HepG2 (cell line): Measurements from ENCODE around the gene GBGT1. TPM values are rescaled to one million over a fixed set of nuclear protein-coding genes. Genes with fewer than 3 reads are reported as not detected.

Source experiments
- AGO1 ChIP-seq: fragments of 200-400 bp; formaldehyde crosslinking; IDR thresholded peaks from 2 replicates; pipeline ENCODE4 v1.6.1; 2017; ENCODE audit warnings: mild to moderate bottlenecking, low read depth, low read length, moderate library complexity; ENCODE audit not compliant: poor library complexity, severe bottlenecking
- AGO2 ChIP-seq: fragments of 200-400 bp; formaldehyde crosslinking; optimal IDR thresholded peaks from 2 replicates; pipeline ENCODE3; 2017; ENCODE audit warnings: mild to moderate bottlenecking, low read depth, low read length, moderate library complexity
- CAMTA2 ChIP-seq: sonication (generic); formaldehyde crosslinking; IDR thresholded peaks from 2 replicates; pipeline ENCODE4 v1.4.0; 2020; ENCODE audit warnings: mild to moderate bottlenecking, missing genetic modification reagents, borderline replicate concordance
- CREB1 ChIP-seq, 2 experiments: fragments of 450-650 bp in 1 of 2; IDR thresholded peaks; 2 replicates each; pipeline ENCODE4 v1.6.1; 2016 to 2017; ENCODE audit warnings: control low read depth in 1 of 2, mild to moderate bottlenecking in 1 of 2, missing compliant biosample characterization in 1 of 2, missing genetic modification characterization in 1 of 2
- HNRNPLL ChIP-seq: fragments of 200-400 bp; formaldehyde crosslinking; IDR thresholded peaks from 2 replicates; pipeline ENCODE4 v1.6.1; 2017; ENCODE audit warnings: mild to moderate bottlenecking, low read depth, low read length; ENCODE audit not compliant: poor library complexity, severe bottlenecking
- KDM4B ChIP-seq: sonication (generic); formaldehyde crosslinking; IDR thresholded peaks from 2 replicates; pipeline ENCODE4 v1.4.0; 2020; ENCODE audit warnings: missing genetic modification reagents
- KDM5B ChIP-seq: sonication (generic); formaldehyde crosslinking; IDR thresholded peaks from 2 replicates; pipeline ENCODE4 v1.4.0; 2020; ENCODE audit warnings: missing genetic modification reagents, mild to moderate bottlenecking, borderline replicate concordance
- KLF6 ChIP-seq: IDR thresholded peaks from 2 replicates; pipeline ENCODE4 v1.8.0; 2016; ENCODE audit warnings: missing biosample characterization, missing genetic modification reagents
- NONO ChIP-seq, 2 experiments: fragments of 450-650 bp in 1 of 2; sonication (generic) in 1 of 2; formaldehyde crosslinking in 1 of 2; IDR thresholded peaks in 1 of 2; conservative IDR thresholded peaks in 1 of 2; 2 replicates each; pipeline versions ENCODE4 v1.6.1 to v1.8.0; 2017 to 2022; ENCODE audit warnings: mild to moderate bottlenecking in 1 of 2, missing genetic modification reagents in 1 of 2, moderate library complexity in 1 of 2
- NR2F1 ChIP-seq, 2 experiments: fragments of 450-650 bp in 1 of 2; formaldehyde crosslinking in 1 of 2; IDR thresholded peaks; 2 replicates each; pipeline versions ENCODE4 v1.5.0 to v1.6.1; 2016 to 2020; ENCODE audit warnings: mild to moderate bottlenecking in 1 of 2, missing compliant biosample characterization in 1 of 2, missing genetic modification reagents in 1 of 2, moderate library complexity in 1 of 2
- SOX6 ChIP-seq, 2 experiments: fragments of 450-650 bp in 1 of 2; sonication (generic) in 1 of 2; formaldehyde crosslinking in 1 of 2; IDR thresholded peaks; 2 replicates each; pipeline versions ENCODE4 v1.4.0 to v1.6.1; 2017 to 2020; ENCODE audit warnings: antibody characterized with exemption in 1 of 2, mild to moderate bottlenecking in 1 of 2, missing genetic modification reagents in 1 of 2
- TEF ChIP-seq: sonication (generic); formaldehyde crosslinking; IDR thresholded peaks from 2 replicates; pipeline ENCODE4 v1.5.0; 2020; ENCODE audit warnings: missing genetic modification reagents
- TOE1 ChIP-seq: sonication (generic); formaldehyde crosslinking; IDR thresholded peaks from 2 replicates; pipeline ENCODE4 v1.4.0; 2020; ENCODE audit warnings: mild to moderate bottlenecking, missing genetic modification reagents
- ZNF101 ChIP-seq: sonication (generic); formaldehyde crosslinking; IDR thresholded peaks from 2 replicates; pipeline ENCODE4 v1.4.0; 2020; ENCODE audit warnings: mild to moderate bottlenecking, low read depth, missing genetic modification reagents, borderline replicate concordance
- ZNF232 ChIP-seq: sonication (generic); formaldehyde crosslinking; IDR thresholded peaks from 2 replicates; pipeline ENCODE4 v1.4.0; 2020; ENCODE audit warnings: missing genetic modification reagents, borderline replicate concordance
- ZNF235 ChIP-seq: sonication (generic); formaldehyde crosslinking; IDR thresholded peaks from 2 replicates; pipeline ENCODE4 v1.8.1; 2023; ENCODE audit warnings: mild to moderate bottlenecking, missing genetic modification reagents, borderline replicate concordance
- ZNF331 ChIP-seq: sonication (generic); formaldehyde crosslinking; IDR thresholded peaks from 2 replicates; pipeline ENCODE4 v1.4.0; 2020; ENCODE audit warnings: missing genetic modification reagents
- ZNF770 ChIP-seq: sonication (generic); formaldehyde crosslinking; IDR thresholded peaks from 2 replicates; pipeline ENCODE4 v1.5.0; 2020; ENCODE audit warnings: mild to moderate bottlenecking, missing genetic modification reagents
- ZSCAN29 ChIP-seq: sonication (generic); formaldehyde crosslinking; conservative IDR thresholded peaks from 2 replicates; pipeline ENCODE4 v1.4.0; 2020; ENCODE audit warnings: mild to moderate bottlenecking, missing genetic modification reagents
- polyA plus RNA-seq, 8 experiments: library from polyadenylated mRNA; depleted of rRNA in 3 of 8; stranded (reverse) in 7 of 8; unstranded in 1 of 8; fragments of >200 nt; fragmentation: Illumina TruSeq in 4 of 8; extraction: Trizol in 4 of 8; gene quantifications; 2 replicates each; pipeline versions ENCODE4 v1.2.1 to v1.2.3, GENCODE V29; 2011 to 2016; ENCODE audit warnings: low read depth in 4 of 8, missing spikeins in 1 of 8, mixed read lengths in 1 of 8; ENCODE audit not compliant: insufficient read depth in 1 of 8
- total RNA-seq, 5 experiments: library from RNA; depleted of rRNA; stranded (reverse); fragments of >200 nt; fragmentation: Illumina TruSeq; extraction: Trizol; gene quantifications; 2 replicates each; pipeline ENCODE4 v1.2.3, GENCODE V29; 2016; ENCODE audit warnings: low read depth in 1 of 5
- TF ChIP-seq, protein P1 (sequence below): IDR thresholded peaks from 2 replicates; pipeline ENCODE4 v1.6.1; 2018; ENCODE audit warnings: missing genetic modification reagents
- TF ChIP-seq, protein P2 (sequence below), 2 experiments: sonication (generic) in 1 of 2; formaldehyde crosslinking in 1 of 2; IDR thresholded peaks; 2 replicates each; pipeline versions ENCODE4 v1.4.0 to v1.6.1; 2018 to 2020; ENCODE audit warnings: missing genetic modification reagents in 2 of 2, borderline replicate concordance in 1 of 2, low read depth in 1 of 2, mild to moderate bottlenecking in 1 of 2, missing biosample characterization in 1 of 2

Gene GBGT1
- total and polyA plus RNA-seq, 2 of the 13 experiments (the other 11 are each of a cell fraction or from before 2014, with no cell fraction given), result not detected

- TF ChIP-seq CREB1 (IDR thresholded peaks at IDR 0.05), result peak; percentile 71
- no peak for TF ChIP-seq CREB1 (CRISPR knock-in tag; IDR thresholded peaks at IDR 0.05)
- TF ChIP-seq, protein P1, sequence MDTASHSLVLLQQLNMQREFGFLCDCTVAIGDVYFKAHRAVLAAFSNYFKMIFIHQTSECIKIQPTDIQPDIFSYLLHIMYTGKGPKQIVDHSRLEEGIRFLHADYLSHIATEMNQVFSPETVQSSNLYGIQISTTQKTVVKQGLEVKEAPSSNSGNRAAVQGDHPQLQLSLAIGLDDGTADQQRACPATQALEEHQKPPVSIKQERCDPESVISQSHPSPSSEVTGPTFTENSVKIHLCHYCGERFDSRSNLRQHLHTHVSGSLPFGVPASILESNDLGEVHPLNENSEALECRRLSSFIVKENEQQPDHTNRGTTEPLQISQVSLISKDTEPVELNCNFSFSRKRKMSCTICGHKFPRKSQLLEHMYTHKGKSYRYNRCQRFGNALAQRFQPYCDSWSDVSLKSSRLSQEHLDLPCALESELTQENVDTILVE (CRISPR knock-in tag), result no peak
- TF ChIP-seq SOX6 (IDR thresholded peaks at IDR 0.05), result no peak
- peak; percentile 60; the same call in 1 of the 2 replicates for TF ChIP-seq SOX6 (CRISPR knock-in tag; IDR thresholded peaks at IDR 0.05)
- peak; percentile 92 for TF ChIP-seq HNRNPLL
- no peak for TF ChIP-seq NR2F1 (CRISPR knock-in tag; IDR thresholded peaks at IDR 0.05)
- TF ChIP-seq AGO2, result no peak
- TF ChIP-seq KDM5B (CRISPR knock-in tag), result peak; percentile 86
- TF ChIP-seq NONO (IDR thresholded peaks at IDR 0.05), result no peak
- TF ChIP-seq NONO (CRISPR knock-in tag; conservative IDR thresholded peaks at IDR 0.05), result peak; percentile 49; the same call in 1 of the 2 replicates
- TF ChIP-seq KDM4B (CRISPR knock-in tag), result no peak
- 0 out of 2 replicates have a peak, but pooled peaks have one; percentile 15 for TF ChIP-seq CAMTA2 (CRISPR knock-in tag)
- TF ChIP-seq ZNF232 (CRISPR knock-in tag), result no peak
- peak; percentile 82; the same call in 1 of the 2 replicates for TF ChIP-seq KLF6
- TF ChIP-seq, protein P2, sequence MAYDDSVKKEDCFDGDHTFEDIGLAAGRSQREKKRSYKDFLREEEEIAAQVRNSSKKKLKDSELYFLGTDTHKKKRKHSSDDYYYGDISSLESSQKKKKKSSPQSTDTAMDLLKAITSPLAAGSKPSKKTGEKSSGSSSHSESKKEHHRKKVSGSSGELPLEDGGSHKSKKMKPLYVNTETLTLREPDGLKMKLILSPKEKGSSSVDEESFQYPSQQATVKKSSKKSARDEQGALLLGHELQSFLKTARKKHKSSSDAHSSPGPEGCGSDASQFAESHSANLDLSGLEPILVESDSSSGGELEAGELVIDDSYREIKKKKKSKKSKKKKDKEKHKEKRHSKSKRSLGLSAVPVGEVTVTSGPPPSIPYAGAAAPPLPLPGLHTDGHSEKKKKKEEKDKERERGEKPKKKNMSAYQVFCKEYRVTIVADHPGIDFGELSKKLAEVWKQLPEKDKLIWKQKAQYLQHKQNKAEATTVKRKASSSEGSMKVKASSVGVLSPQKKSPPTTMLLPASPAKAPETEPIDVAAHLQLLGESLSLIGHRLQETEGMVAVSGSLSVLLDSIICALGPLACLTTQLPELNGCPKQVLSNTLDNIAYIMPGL (CRISPR knock-in tag; IDR thresholded peaks at IDR 0.05; ENCODE audit: borderline replicate concordance in 1 of 2, low read depth in 1 of 2), result peak; percentile 49 to 68; a peak in 1 of 4 replicates
- no peak for TF ChIP-seq ZNF101
- peak; percentile 52 for TF ChIP-seq ZNF331 (CRISPR knock-in tag)
- TF ChIP-seq AGO1, result no peak
- TF ChIP-seq ZSCAN29 (CRISPR knock-in tag), result no peak; the same call in 1 of the 2 replicates
- TF ChIP-seq ZNF235, result no peak
- TF ChIP-seq TOE1 (CRISPR knock-in tag), result no peak
- no peak for TF ChIP-seq TEF (CRISPR knock-in tag)
- peak; percentile 31; the same call in 1 of the 2 replicates for TF ChIP-seq ZNF770
Measured at GRCh38 chr9:133149130-133150015, 14.3 kb downstream of the GBGT1 start (continued).
